Skeletal muscle tissue (tissue), 4 donors: ENCODE data around the gene WNK2. TPM values are rescaled to one million over a fixed set of nuclear protein-coding genes. Genes with fewer than 3 reads are reported as not detected.

ENCODE experiments used
- H3K27ac ChIP-seq: one replicate; pipeline ENCODE4 v1.7.0; 2013; ENCODE audit warnings: mild to moderate bottlenecking, low read depth, low read length, inconsistent platforms
- H3K27me3 ChIP-seq, 3 donors: one replicate each; pipeline ENCODE4 v1.7.0; 2013; ENCODE audit warnings: low read length in 3 of 3; ENCODE audit not compliant: control insufficient read depth in 3 of 3, insufficient read depth in 3 of 3
- H3K36me3 ChIP-seq, 3 donors: one replicate each; pipeline ENCODE4 v1.7.0; 2013; ENCODE audit warnings: low read length in 3 of 3; ENCODE audit not compliant: control insufficient read depth in 3 of 3, insufficient read depth in 3 of 3
- H3K4me1 ChIP-seq, 3 donors: one replicate each; pipeline ENCODE4 v1.7.0; 2013; ENCODE audit warnings: low read length in 3 of 3, mild to moderate bottlenecking in 3 of 3; ENCODE audit not compliant: control insufficient read depth in 3 of 3, insufficient read depth in 3 of 3
- H3K4me3 ChIP-seq, 3 donors: one replicate each; pipeline ENCODE4 v1.7.0; 2013; ENCODE audit warnings: low read length in 3 of 3
- H3K9ac ChIP-seq, 3 donors: one replicate each; pipeline ENCODE4 v1.7.0; 2013; ENCODE audit warnings: low read length in 3 of 3, mild to moderate bottlenecking in 3 of 3, moderate library complexity in 2 of 3, low read depth in 1 of 3
- H3K9me3 ChIP-seq, 3 donors: one replicate each; pipeline ENCODE4 v1.7.0; 2013; ENCODE audit warnings: low read length in 3 of 3; ENCODE audit not compliant: control insufficient read depth in 3 of 3
- total RNA-seq: library from RNA; depleted of rRNA; stranded (reverse); fragments of >200 nt; gene quantifications from one replicate; pipeline ENCODE4 v1.2.3, GENCODE V29; 2014
- donor health status: Osteomylitis.

Gene WNK2
- total RNA-seq, 1 donor from 2014 or later: 4.7 TPM

- Histone ChIP-seq H3K9ac (peak overlapping the region; percentile 50 to 86 (median 76)), H3K27ac (peak overlapping the region; percentile 54), H3K4me3 (peak overlapping the region; percentile 38 to 77 (median 72)), H3K36me3 (no peaks in the 10 kb centered on the region), H3K9me3 (no peaks in the 10 kb centered on the region), H3K4me1 (peaks cover 39 to 74% (median 72%) of the 10 kb centered on the region in 3 donors), H3K27me3 (peaks cover 3 to 9% (median 9%) of the 10 kb centered on the region in 3 donors)
These were observed 710 bp downstream of the WNK2 start for GRCh38 chr9:93184432-93185265.

GRCh38 chr9:93185266-93186214, 1.6 kb downstream of the WNK2 start:
- H3K9me3 ChIP-seq: no peaks in the 10 kb centered on the region
- H3K4me3 ChIP-seq: peak overlapping the region; percentile 46 to 76 (median 72)
- peaks cover 3 to 9% (median 6%) of the 10 kb centered on the region in 3 donors for H3K27me3 ChIP-seq
- H3K27ac ChIP-seq: peak overlapping the region; percentile 56
- H3K4me1 ChIP-seq: peaks cover 39 to 79% (median 78%) of the 10 kb centered on the region in 3 donors
- no peaks in the 10 kb centered on the region for H3K36me3 ChIP-seq
- H3K9ac ChIP-seq: peak overlapping the region; percentile 62 to 86 (median 79)

DNA sequence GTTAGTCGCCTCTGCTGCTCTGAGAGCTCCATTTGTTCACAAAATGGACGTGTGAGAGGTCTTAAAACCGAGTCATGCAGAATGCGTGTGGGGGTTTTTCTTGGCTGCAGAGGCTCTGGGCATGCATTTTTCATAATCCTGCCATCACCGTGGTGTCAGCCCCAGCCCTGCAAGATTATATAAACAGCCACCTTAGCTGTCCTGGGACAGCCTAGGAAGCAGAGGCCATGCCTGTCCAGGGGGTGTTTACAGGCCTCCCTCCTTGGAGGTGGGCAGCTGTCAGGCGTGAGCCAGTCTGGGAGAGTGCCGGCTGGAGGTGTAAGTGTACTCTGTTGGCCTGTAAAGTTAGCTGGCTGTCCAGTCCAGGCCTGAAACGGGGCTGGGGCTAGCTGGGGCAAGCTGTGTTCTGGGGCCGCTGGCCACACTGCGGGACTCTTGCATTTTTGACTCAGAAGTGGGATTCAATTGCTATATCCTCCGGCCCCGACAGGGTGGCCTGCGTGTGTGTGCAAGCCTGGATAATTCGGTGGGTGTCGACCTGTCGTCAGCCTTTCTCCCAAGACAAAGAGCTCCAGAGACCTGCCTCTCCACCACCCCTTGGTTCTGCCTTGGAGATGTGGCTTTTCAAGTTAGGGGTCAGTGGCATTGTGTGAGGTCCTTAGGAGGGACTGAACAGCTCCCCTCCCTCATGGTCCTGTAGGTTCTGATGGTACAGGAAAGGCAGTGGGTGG, 2.4 kb downstream of the WNK2 start:
- Histone ChIP-seq H3K9ac (peak overlapping the region; percentile 62 to 86 (median 79)), H3K4me3 (peak overlapping the region; percentile 46 to 76 (median 72)), H3K36me3 (no peaks in the 10 kb centered on the region), H3K4me1 (peaks cover 39 to 79% (median 76%) of the 10 kb centered on the region in 3 donors), H3K27me3 (peaks cover 0 to 9% (median 3%) of the 10 kb centered on the region in 3 donors), H3K27ac (peak overlapping the region; percentile 56), H3K9me3 (no peaks in the 10 kb centered on the region)

DNA sequence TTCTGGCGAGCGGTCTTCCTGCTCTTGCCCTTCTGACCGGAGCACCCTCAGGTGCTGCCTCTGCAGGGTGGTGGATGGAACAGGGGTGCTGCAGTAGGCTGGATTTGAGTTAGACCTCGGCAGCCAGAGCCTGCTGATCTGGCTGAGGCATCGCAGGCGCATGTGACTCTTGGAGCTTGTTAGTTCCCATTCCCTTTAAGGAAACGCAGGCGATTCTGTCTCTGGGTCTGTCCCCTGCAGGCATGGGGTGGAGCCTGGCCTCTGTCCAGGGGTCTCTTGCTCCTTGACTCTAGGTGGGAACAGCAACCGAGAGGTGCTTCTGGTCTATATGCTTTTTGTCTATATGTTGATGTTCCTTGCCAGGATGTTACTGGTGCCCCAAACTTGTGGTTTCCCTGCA, 3.1 kb downstream of the WNK2 start:
- H3K4me1 ChIP-seq: peaks cover 39 to 73% (median 69%) of the 10 kb centered on the region in 3 donors
- H3K4me3 ChIP-seq: peak overlapping the region in 2 of 3 donors; percentile 72 to 76
- no peaks in the 10 kb centered on the region for H3K9me3 ChIP-seq
- H3K36me3 ChIP-seq: no peaks in the 10 kb centered on the region
- peak overlapping the region; percentile 56 for H3K27ac ChIP-seq
- peak overlapping the region; percentile 57 to 86 (median 62) for H3K9ac ChIP-seq
- H3K27me3 ChIP-seq: peaks cover 0 to 5% (median 3%) of the 10 kb centered on the region in 3 donors

DNA sequence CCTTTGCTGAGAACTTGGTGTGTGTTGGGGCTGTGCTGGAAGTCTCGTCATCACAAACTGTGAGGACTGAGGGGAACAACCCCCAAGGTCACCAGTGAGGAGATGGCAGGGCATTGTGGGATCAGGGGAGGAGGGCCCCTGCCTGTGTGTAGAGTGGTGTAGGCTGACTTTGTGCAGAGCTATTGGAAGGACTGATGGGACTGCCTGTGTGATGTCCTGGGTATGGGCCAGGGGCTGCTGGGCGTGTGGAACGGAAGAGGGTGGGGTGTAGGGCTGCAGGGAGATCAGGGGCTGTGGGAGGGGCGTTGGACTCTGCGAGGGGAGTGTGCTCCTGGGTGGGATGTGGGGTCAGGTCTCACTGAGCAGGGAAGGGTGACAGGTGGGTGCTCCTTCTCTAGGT, 3.6 kb downstream of the WNK2 start:
- Histone ChIP-seq H3K27ac (peak overlapping the region; percentile 56), H3K4me3 (peak overlapping the region in 2 of 3 donors; percentile 72 to 76), H3K4me1 (peaks cover 39 to 72% (median 69%) of the 10 kb centered on the region in 3 donors), H3K9ac (peak overlapping the region; percentile 57 to 86 (median 62)), H3K27me3 (peaks cover 0 to 5% (median 3%) of the 10 kb centered on the region in 3 donors), H3K9me3 (no peaks in the 10 kb centered on the region), H3K36me3 (no peaks in the 10 kb centered on the region)

DNA sequence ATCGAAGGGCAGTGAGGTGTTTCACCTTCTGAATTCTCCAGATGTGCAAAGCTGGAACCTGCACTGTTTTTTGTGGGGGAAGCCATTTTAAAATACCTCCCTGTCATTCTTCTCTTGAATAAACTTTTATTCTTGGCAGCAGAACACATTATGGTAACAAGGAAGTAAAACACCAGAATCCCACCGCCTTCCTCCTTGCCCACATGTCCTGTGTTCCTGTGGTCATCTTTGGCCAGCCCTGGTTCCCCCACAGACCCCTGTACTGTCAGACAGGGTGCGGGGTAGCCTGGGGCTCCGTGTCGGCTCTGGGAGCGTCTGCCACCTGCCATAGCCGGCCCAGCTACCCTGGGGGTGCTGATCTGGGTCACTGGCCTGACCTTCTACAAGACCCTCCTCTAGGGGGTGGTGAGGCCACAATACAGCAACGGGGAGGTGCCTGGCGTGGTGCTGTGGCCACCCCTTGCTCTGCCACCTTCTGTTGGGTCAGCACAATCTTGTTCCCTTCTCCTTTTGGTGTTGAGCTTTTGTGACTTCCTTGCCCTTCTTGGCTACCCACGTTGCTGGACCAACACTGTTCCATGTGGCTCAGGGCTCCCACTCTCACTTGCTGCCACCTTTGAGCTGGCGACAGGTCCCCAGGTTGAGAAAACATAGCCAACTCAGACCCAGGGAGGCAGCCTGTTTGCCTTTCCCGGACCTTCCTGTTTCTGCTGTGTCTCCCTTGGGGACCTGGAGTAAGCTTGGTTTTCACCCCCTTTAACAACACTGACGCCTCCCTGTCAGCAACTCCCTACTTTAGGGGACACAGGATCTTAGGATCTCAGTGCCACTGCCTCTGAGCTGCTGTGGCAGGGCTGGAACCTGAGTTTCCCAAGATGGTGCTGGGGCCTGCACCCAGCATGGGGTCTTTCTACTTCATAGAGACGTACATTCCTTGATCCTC, 4.8 kb downstream of the WNK2 start:
- peak overlapping the region; percentile 25 for H3K27ac ChIP-seq
- H3K9me3 ChIP-seq: no peaks in the 10 kb centered on the region
- peaks cover 0 to under 1% (median 0%) of the 10 kb centered on the region in 3 donors for H3K27me3 ChIP-seq
- H3K4me1 ChIP-seq: peaks cover 33 to 72% (median 68%) of the 10 kb centered on the region in 3 donors
- H3K4me3 ChIP-seq: no peak overlapping the region
- H3K9ac ChIP-seq: no peak overlapping the region
- H3K36me3 ChIP-seq: no peaks in the 10 kb centered on the region

DNA sequence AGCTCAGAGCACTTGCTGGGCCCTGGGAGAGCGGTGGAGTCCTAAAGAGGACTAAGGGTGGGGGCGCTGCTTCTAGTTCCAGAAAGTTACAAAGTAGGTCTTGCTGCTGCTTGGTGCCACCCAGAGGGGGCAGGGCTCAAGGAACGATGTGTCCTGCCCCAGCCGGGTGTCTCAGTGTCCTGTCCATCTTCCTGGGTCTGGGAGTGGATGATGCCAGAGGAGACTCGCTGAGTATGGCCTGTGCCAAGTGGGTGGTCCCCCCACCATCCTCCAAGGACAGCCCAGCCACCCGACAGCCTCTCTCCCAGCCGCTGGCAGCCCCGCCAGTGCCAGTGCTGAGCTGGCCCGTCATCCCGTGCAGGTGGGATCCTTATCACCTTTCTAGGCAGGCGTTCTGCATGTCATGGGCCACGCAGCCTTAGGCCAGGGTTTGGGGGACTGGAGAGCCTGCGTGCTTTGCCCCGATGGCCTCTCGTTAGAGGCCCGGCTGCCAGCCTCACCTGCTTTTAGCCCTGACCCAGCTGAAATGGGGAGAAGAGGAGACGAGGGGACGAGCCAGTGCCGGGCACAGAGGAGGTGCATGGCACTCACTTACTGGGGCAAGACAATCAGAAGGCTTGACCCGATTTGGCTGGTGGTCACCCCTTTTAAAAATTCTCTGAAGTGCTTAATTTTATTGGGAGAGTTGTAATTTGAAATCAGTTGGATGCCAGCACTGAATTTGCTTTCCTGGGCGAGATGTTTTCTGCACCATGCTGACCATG, 5.6 kb downstream of the WNK2 start:
- H3K27ac ChIP-seq: peak overlapping the region; percentile 25

GRCh38 chr9:93190133-93190525, 6.2 kb downstream of the WNK2 start:
- peaks cover 31 to 75% (median 66%) of the 10 kb centered on the region in 3 donors for H3K4me1 ChIP-seq
- H3K27ac ChIP-seq: no peak overlapping the region

More for the DNA sequence above, 5.6 kb downstream of the WNK2 start:
- no peaks in the 10 kb centered on the region for H3K9me3 ChIP-seq
- H3K36me3 ChIP-seq: no peaks in the 10 kb centered on the region
- no peak overlapping the region for H3K4me3 ChIP-seq
- peak overlapping the region in 1 of 3 donors; percentile 40 for H3K9ac ChIP-seq
- no peaks in the 10 kb centered on the region for H3K27me3 ChIP-seq
- peaks cover 31 to 74% (median 66%) of the 10 kb centered on the region in 3 donors for H3K4me1 ChIP-seq

More at GRCh38 chr9:93190133-93190525, 6.2 kb downstream of the WNK2 start:
- Histone ChIP-seq H3K9me3 (no peaks in the 10 kb centered on the region), H3K9ac (peak overlapping the region in 1 of 3 donors; percentile 40), H3K4me3 (no peak overlapping the region), H3K36me3 (no peaks in the 10 kb centered on the region), H3K27me3 (no peaks in the 10 kb centered on the region)
